IPS-15b (cell line): ENCODE measurements around the gene ACAT2.
"Not testable (repeated sequence)": the region's sequence is repeated elsewhere in the genome, so short reads cannot be mapped to it uniquely, and the experiment has no call there.

Source experiments
- H3K27me3 ChIP-seq: one replicate; pipeline ENCODE4 v1.6.1; 2013; ENCODE audit warnings: low read length; ENCODE audit not compliant: control insufficient read depth, insufficient read depth
- H3K36me3 ChIP-seq: one replicate; pipeline ENCODE4 v1.6.1; 2013; ENCODE audit warnings: low read length; ENCODE audit not compliant: control insufficient read depth, insufficient read depth
- H3K4me1 ChIP-seq: one replicate; pipeline ENCODE4 v1.6.1; 2013; ENCODE audit warnings: mild to moderate bottlenecking, low read length; ENCODE audit not compliant: control insufficient read depth, insufficient read depth
- H3K4me3 ChIP-seq: one replicate; pipeline ENCODE4 v1.5.1; 2013; ENCODE audit warnings: low read depth, low read length
- H3K9ac ChIP-seq: one replicate; pipeline ENCODE4 v1.6.1; 2013; ENCODE audit warnings: low read depth, mild to moderate bottlenecking, low read length
- H3K9me3 ChIP-seq: one replicate; pipeline ENCODE4 v1.6.1; 2013; ENCODE audit warnings: mild to moderate bottlenecking, low read length; ENCODE audit not compliant: control insufficient read depth, insufficient read depth

ACAT2 gene

GRCh38 chr6:159788276-159788675 lies 26.4 kb downstream of the ACAT2 start:
- Histone ChIP-seq H3K27me3 (no peaks in the 10 kb centered on the region), H3K9me3 (no peaks in the 10 kb centered on the region), H3K9ac (peak overlapping the region; percentile 92), H3K4me3 (peak overlapping the region; percentile 89), H3K4me1 (peaks cover 6% of the 10 kb centered on the region), H3K36me3 (peaks cover 4% of the 10 kb centered on the region)

DNA sequence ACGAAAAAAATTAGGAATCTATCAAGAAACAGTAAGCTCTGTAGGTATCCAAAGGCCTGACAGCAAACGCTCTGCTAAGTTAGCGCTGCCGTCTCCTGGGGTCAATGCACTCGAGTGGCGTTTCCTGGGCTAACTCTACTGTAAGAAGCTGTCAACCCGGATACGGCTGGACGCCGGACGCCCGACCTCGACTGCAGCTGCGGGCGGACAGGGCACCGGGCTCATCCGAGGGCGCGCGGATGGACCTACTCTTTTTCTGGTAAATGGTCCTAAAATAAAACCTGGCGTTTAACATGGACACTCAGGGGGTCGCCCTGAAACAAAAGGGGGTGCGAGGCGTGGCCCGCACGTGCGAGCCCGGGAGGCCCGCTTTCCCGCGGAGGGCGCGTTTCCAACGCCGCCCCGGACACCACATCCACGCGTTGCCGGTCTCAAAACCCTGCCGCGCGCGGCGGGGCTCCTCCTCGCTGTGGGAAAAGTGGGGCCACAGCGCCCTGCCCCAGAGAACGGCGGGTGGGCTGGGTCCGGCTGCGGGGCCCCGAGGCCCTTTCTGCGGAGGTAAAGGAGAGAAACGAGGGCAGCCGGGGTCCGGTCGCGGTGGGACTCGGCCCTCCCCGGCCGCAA lies 27.0 kb downstream of the ACAT2 start:
- peak overlapping the region; percentile 92 for H3K9ac ChIP-seq
- peaks cover 7% of the 10 kb centered on the region for H3K4me1 ChIP-seq
- no peaks in the 10 kb centered on the region for H3K27me3 ChIP-seq
- H3K36me3 ChIP-seq = peaks cover 4% of the 10 kb centered on the region
- peak overlapping the region; percentile 89 for H3K4me3 ChIP-seq
- H3K9me3 ChIP-seq = no peaks in the 10 kb centered on the region

DNA sequence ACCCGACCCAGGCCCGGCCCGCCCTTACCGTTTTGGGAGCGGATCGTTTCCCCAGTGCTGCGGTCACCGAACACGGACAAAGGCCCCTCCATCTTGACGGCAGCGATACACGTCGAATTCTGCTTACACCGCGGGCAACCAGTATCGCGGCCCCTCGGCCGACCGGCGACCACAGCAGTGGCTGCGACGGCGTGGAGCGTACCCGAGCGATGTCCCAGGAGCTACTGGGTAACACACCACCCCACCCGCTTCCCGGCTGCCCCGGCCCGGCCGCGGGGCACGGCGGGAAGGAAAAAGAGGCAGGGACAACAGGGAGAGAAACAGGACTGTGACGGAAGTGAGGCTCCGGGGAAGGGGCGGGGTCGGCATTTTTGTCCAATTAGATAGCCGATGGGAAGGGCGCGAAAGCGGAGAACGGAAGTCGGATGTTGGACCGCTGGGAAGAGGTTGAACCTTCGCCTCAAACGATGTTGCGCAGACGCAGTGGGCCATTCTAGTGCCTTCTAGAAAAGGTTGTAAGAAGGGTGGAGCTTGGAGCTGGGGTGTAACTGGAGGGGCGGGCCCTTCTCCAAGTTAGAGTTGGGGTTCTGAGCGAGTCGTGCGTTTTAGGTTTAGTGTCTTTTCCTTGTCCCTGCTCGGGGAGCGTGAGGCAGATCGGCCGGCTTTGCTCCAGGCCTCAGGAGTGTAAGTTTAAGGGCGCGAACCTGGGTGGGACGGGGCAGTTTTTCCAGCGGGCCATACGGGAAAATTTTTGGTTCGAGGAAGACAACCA lies 27.7 kb downstream of the ACAT2 start, which contains the start of gene TCP1:
TSS of gene TCP1 (minus strand) at position 226 of the 772 bp plus-strand sequence. CDS start at position 92, 134 bp downstream.
- peaks cover 4% of the 10 kb centered on the region for H3K36me3 ChIP-seq
- H3K9ac ChIP-seq = peak within 1 kb of the TSS; percentile 92
- peaks cover 13% of the 10 kb centered on the region for H3K4me1 ChIP-seq
- no peaks in the 10 kb centered on the region for H3K27me3 ChIP-seq
- no peaks in the 10 kb centered on the region for H3K9me3 ChIP-seq
- H3K4me3 ChIP-seq = peak within 1 kb of the TSS; percentile 100

- Histone ChIP-seq H3K9me3 (no peaks in the 10 kb centered on the region), H3K4me3 (peak within 1 kb of the TSS; percentile 100), H3K27me3 (no peaks in the 10 kb centered on the region), H3K9ac (peak within 1 kb of the TSS; percentile 92), H3K4me1 (peaks cover 13% of the 10 kb centered on the region), H3K36me3 (peaks cover 4% of the 10 kb centered on the region)
These were observed 28.5 kb downstream of the ACAT2 start, which contains the start of gene MRPL18 for GRCh38 chr6:159790149-159790955. MRPL18 (plus strand) TSS chr6:159790467; CDS start chr6:159790588, 121 bp downstream.

DNA sequence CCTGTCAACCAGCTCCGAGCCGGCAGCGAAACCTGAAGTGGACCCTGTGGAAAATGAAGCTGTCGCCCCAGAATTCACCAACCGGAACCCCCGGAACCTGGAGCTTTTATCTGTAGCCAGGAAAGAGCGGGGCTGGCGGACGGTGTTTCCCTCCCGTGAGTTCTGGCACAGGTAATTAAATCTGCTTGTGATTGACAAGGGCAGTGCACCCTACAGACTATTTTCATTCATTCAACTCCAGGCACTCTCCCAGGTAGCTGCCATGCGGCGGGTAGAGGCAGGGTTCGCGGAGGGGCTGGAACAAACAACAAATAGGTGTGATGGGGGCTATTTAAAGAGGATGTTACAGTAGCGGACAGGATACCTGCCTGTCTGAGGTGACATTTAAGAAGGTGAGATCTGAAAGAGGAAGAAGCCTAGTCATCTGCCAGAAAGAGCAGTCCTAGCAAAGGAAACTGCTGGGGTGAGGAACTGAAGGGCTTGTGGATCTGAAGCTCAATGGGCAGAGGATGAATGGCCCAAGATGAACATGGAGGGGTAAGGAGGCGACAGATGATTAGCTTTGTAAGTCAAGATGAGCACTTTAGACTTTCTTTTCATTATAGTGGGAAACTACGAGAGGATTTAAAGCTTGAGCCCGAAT lies 29.2 kb downstream of the ACAT2 start:
- H3K9ac ChIP-seq = peak overlapping the region; percentile 92
- peaks cover 4% of the 10 kb centered on the region for H3K36me3 ChIP-seq
- H3K4me1 ChIP-seq = peaks cover 15% of the 10 kb centered on the region
- no peaks in the 10 kb centered on the region for H3K9me3 ChIP-seq
- no peaks in the 10 kb centered on the region for H3K27me3 ChIP-seq
- H3K4me3 ChIP-seq = peak overlapping the region; percentile 100

GRCh38 chr6:159794976-159795375 lies 33.1 kb downstream of the ACAT2 start:
- H3K27me3 ChIP-seq, H3K4me1 ChIP-seq: not testable (repeated sequence)
- peaks cover 19% of the 10 kb centered on the region for H3K36me3 ChIP-seq

DNA sequence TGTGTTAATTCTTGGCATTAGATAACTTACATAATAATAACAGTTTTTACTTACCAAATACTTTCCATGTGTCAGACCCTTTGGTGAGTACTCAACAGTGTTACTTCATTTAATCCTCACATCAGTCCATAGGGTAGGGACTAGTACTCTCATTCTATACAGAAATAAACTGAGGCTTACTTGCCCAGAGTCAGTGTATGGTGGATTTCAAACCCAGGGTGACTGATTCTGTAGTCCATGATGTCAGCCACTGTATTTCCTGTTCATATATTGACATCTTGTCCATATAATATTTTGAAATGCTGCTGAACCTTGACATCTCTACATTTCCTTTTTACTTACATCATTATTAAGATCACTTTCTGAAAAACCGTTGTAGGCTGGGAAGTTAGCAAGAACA lies 35.7 kb downstream of the ACAT2 start:
- H3K36me3 ChIP-seq = peaks cover 19% of the 10 kb centered on the region
- no peak overlapping the region for H3K9ac ChIP-seq
- H3K4me1 ChIP-seq = peaks cover 10% of the 10 kb centered on the region
- no peak overlapping the region for H3K4me3 ChIP-seq
- H3K27me3 ChIP-seq = no peaks in the 10 kb centered on the region
- H3K9me3 ChIP-seq = no peaks in the 10 kb centered on the region

More at GRCh38 chr6:159794976-159795375, 33.1 kb downstream of the ACAT2 start:
- H3K9me3 ChIP-seq, H3K4me3 ChIP-seq, H3K9ac ChIP-seq: not testable (repeated sequence)

GRCh38 chr6:159800141-159800865 lies 38.5 kb downstream of the ACAT2 start, which contains the start of gene PNLDC1:
PNLDC1 (plus strand) TSS chr6:159800276; CDS start chr6:159800308, 32 bp downstream.
- no peak within 1 kb of the TSS for H3K4me3 ChIP-seq
- H3K9me3 ChIP-seq = no peaks in the 10 kb centered on the region
- H3K36me3 ChIP-seq = peaks cover 19% of the 10 kb centered on the region
- peaks cover 2% of the 10 kb centered on the region for H3K4me1 ChIP-seq
- H3K27me3 ChIP-seq = no peaks in the 10 kb centered on the region
- no peak within 1 kb of the TSS for H3K9ac ChIP-seq

GRCh38 chr6:159801935-159802334 lies 40.1 kb downstream of the ACAT2 start:
- peaks cover 13% of the 10 kb centered on the region for H3K36me3 ChIP-seq
- no peaks in the 10 kb centered on the region for H3K27me3 ChIP-seq
- no peak overlapping the region for H3K9ac ChIP-seq
- no peaks in the 10 kb centered on the region for H3K9me3 ChIP-seq
- no peaks in the 10 kb centered on the region for H3K4me1 ChIP-seq
- no peak overlapping the region for H3K4me3 ChIP-seq

GRCh38 chr6:159804504-159804903 lies 42.7 kb downstream of the ACAT2 start:
- H3K9ac ChIP-seq = no peak overlapping the region
- no peaks in the 10 kb centered on the region for H3K9me3 ChIP-seq
- H3K4me3 ChIP-seq = no peak overlapping the region
- H3K27me3 ChIP-seq = no peaks in the 10 kb centered on the region
- H3K36me3 ChIP-seq = no peaks in the 10 kb centered on the region
- H3K4me1 ChIP-seq = no peaks in the 10 kb centered on the region
